Measurements from ENCODE around the gene PSMF1. TPM values are rescaled to one million over a fixed set of nuclear protein-coding genes. Genes with fewer than 3 reads are reported as not detected.
"Not testable (repeated sequence)": the region's sequence is repeated elsewhere in the genome, so short reads cannot be mapped to it uniquely, and the experiment has no call there.

The PSMF1 gene
- total RNA-seq, 2 experiments from 2014 or later: 143 to 178 TPM

- POLR2A ChIA-PET: no interaction called here
Measured at GRCh38 chr20:1206366-1207148, 88.2 kb downstream of the PSMF1 start.

GRCh38 chr20:1207293-1207878, 89.0 kb downstream of the PSMF1 start:
- intact Hi-C loops (cut with DNase I, micrococcal nuclease): no loop called here
- no peak overlapping the region for H3K4me3 Mint-ChIP-seq
- no peaks in the 10 kb centered on the region for H3K36me3 Mint-ChIP-seq (ENCODE audit: low read depth)
- H3K27ac Mint-ChIP-seq: no peak overlapping the region
- H3K4me1 Mint-ChIP-seq: no peaks in the 10 kb centered on the region
- ATAC-seq (no peak), DNase-seq (no peak)
- H3K27me3 Mint-ChIP-seq: peaks cover 3% of the 10 kb centered on the region
- ChIA-PET POLR2A (no interaction called here), CTCF (interaction anchor here (0.7 kb wide), 1 partner anchor 389 kb away, joined by 3 read pairs; no protein-coding TSS in a partner anchor)
- H3K9me3 Mint-ChIP-seq (ENCODE audit: low read depth): no peaks in the 10 kb centered on the region

More at GRCh38 chr20:1206366-1207148, 88.2 kb downstream of the PSMF1 start:
- CTCF ChIA-PET: no interaction called here
- Mint-ChIP-seq H3K4me1 (no peaks in the 10 kb centered on the region), H3K27ac (no peak overlapping the region), H3K36me3 (ENCODE audit: low read depth) (no peaks in the 10 kb centered on the region), H3K9me3 (ENCODE audit: low read depth) (no peaks in the 10 kb centered on the region), H3K27me3 (peaks cover 1% of the 10 kb centered on the region), H3K4me3 (no peak overlapping the region)
- ATAC-seq (no peak), DNase-seq (no peak)
- intact Hi-C loops (cut with DNase I, micrococcal nuclease): no loop called here

GRCh38 chr20:1209447-1210387, 91.3 kb downstream of the PSMF1 start:
- ChIA-PET CTCF (interaction anchor here (0.8 to 1.6 kb wide), 4 partner anchors 18 to 391 kb away, joined by 3 to 4 read pairs (median 3); no protein-coding TSS in a partner anchor), POLR2A (interaction anchor here (0.6 kb wide), 1 partner anchor 456 kb away, joined by 6 read pairs; no protein-coding TSS in a partner anchor)
- DNase-seq: peak; percentile 25
- Mint-ChIP-seq H3K4me1 (peaks cover 12% of the 10 kb centered on the region), H3K36me3 (ENCODE audit: low read depth) (no peaks in the 10 kb centered on the region), H3K27me3 (peaks cover 3% of the 10 kb centered on the region), H3K27ac (no peak overlapping the region), H3K4me3 (no peak overlapping the region), H3K9me3 (ENCODE audit: low read depth) (no peaks in the 10 kb centered on the region)
- intact Hi-C loops (cut with DNase I, micrococcal nuclease): loop anchor here (1.0 to 5.0 kb wide), 4 partner anchors 20 to 392 kb away; partner anchors contain the start of gene FAM110A (in 1 of the 2)
- peak; percentile 77 for ATAC-seq

GRCh38 chr20:1210501-1210900, 92.1 kb downstream of the PSMF1 start:
- H3K36me3 Mint-ChIP-seq (ENCODE audit: low read depth): no peaks in the 10 kb centered on the region
- H3K4me1 Mint-ChIP-seq: peaks cover 20% of the 10 kb centered on the region
- H3K27me3 Mint-ChIP-seq: peaks cover 3% of the 10 kb centered on the region
- DNase-seq: no peak
- H3K9me3 Mint-ChIP-seq (ENCODE audit: low read depth): no peaks in the 10 kb centered on the region
- POLR2A ChIA-PET: no interaction called here
- H3K27ac Mint-ChIP-seq: no peak overlapping the region
- no peak for ATAC-seq
- no peak overlapping the region for H3K4me3 Mint-ChIP-seq
- intact Hi-C loops (cut with DNase I, micrococcal nuclease): loop anchor here (1.0 to 5.0 kb wide), 4 partner anchors 21 to 393 kb away; partner anchors contain the start of gene FAM110A (in 1 of the 2)
- CTCF ChIA-PET: interaction anchor here (0.8 to 1.6 kb wide), 3 partner anchors 228 to 392 kb away, joined by 3 to 4 read pairs (median 4); no protein-coding TSS in a partner anchor

- intact Hi-C loops (cut with DNase I, micrococcal nuclease): loop anchor here (2.0 to 5.0 kb wide), 5 partner anchors 27 to 395 kb away; partner anchors contain the start of genes FAM110A (in 1 of the 2), PSMF1 (in 1 of the 2) and TMEM74B (in 1 of the 2)
- no peaks in the 10 kb centered on the region for H3K36me3 Mint-ChIP-seq (ENCODE audit: low read depth)
- H3K27me3 Mint-ChIP-seq: peaks cover 3% of the 10 kb centered on the region
- peaks cover 33% of the 10 kb centered on the region for H3K4me1 Mint-ChIP-seq
- no peak for DNase-seq
- ChIA-PET CTCF (interaction anchor here (0.7 to 2.6 kb wide), 7 partner anchors 9 to 393 kb away, joined by 3 to 11 read pairs (median 5); partner anchors contain the start of gene C20orf202), POLR2A (no interaction called here)
- H3K27ac Mint-ChIP-seq: no peak overlapping the region
- no peak overlapping the region for H3K4me3 Mint-ChIP-seq
- no peak for ATAC-seq
- H3K9me3 Mint-ChIP-seq (ENCODE audit: low read depth): no peaks in the 10 kb centered on the region
Measured at GRCh38 chr20:1212023-1212422, 93.6 kb downstream of the PSMF1 start.

- peak; percentile 66 for ATAC-seq
- CTCF ChIA-PET: interaction anchor here (0.7 to 2.6 kb wide), 17 partner anchors 10 to 452 kb away, joined by 3 to 11 read pairs (median 3); partner anchors contain the start of genes C20orf202 and SNPH
- H3K9me3 Mint-ChIP-seq (ENCODE audit: low read depth): no peaks in the 10 kb centered on the region
- DNase-seq: peak; percentile 86
- H3K27ac Mint-ChIP-seq: no peak overlapping the region
- H3K27me3 Mint-ChIP-seq: peaks cover 3% of the 10 kb centered on the region
- peaks cover 36% of the 10 kb centered on the region for H3K4me1 Mint-ChIP-seq
- no peak overlapping the region for H3K4me3 Mint-ChIP-seq
- intact Hi-C loops (cut with DNase I, micrococcal nuclease): loop anchor here (1.0 to 5.0 kb wide), 9 partner anchors 28 to 397 kb away; partner anchors contain the start of genes PSMF1 (in 2 of the 2), FAM110A (in 1 of the 2) and TMEM74B (in 1 of the 2)
- no peaks in the 10 kb centered on the region for H3K36me3 Mint-ChIP-seq (ENCODE audit: low read depth)
- POLR2A ChIA-PET: no interaction called here
Measured at GRCh38 chr20:1212607-1213396, 94.4 kb downstream of the PSMF1 start.

- H3K36me3 Mint-ChIP-seq (ENCODE audit: low read depth): no peaks in the 10 kb centered on the region
- H3K4me1 Mint-ChIP-seq: peaks cover 38% of the 10 kb centered on the region
- peak; percentile 44 for ATAC-seq
- CTCF ChIA-PET: interaction anchor here (0.6 to 2.6 kb wide), 5 partner anchors 10 to 609 kb away, joined by 3 to 11 read pairs (median 5); no protein-coding TSS in a partner anchor
- intact Hi-C loops (cut with DNase I, micrococcal nuclease): loop anchor here (1.0 to 5.0 kb wide), 5 partner anchors 10 to 398 kb away; partner anchors contain the start of gene FAM110A (in 1 of the 2)
- H3K27ac Mint-ChIP-seq: peak overlapping the region; percentile 92
- DNase-seq: no peak
- POLR2A ChIA-PET: no interaction called here
- H3K9me3 Mint-ChIP-seq (ENCODE audit: low read depth): no peaks in the 10 kb centered on the region
- no peak overlapping the region for H3K4me3 Mint-ChIP-seq
- H3K27me3 Mint-ChIP-seq: peaks cover 3% of the 10 kb centered on the region
Measured at GRCh38 chr20:1214838-1215261, 96.4 kb downstream of the PSMF1 start.

GRCh38 chr20:1215386-1216170, 97.2 kb downstream of the PSMF1 start:
- Mint-ChIP-seq H3K4me3 (peak overlapping the region; percentile 56), H3K36me3 (ENCODE audit: low read depth) (no peaks in the 10 kb centered on the region), H3K9me3 (ENCODE audit: low read depth) (no peaks in the 10 kb centered on the region), H3K4me1 (peaks cover 38% of the 10 kb centered on the region), H3K27me3 (peaks cover 3% of the 10 kb centered on the region), H3K27ac (peak overlapping the region; percentile 92)
- ATAC-seq (peak; percentile 89), DNase-seq (peak; percentile 86)
- ChIA-PET CTCF (interaction anchor here (0.6 to 1.0 kb wide), 4 partner anchors 9 to 610 kb away, joined by 3 to 5 read pairs (median 4); no protein-coding TSS in a partner anchor), POLR2A (no interaction called here)
- intact Hi-C loops (cut with DNase I, micrococcal nuclease): loop anchor here in 1 of 2 experiments (1.0 kb wide), 2 partner anchors 10 to 110 kb away; no protein-coding TSS in a partner anchor

GRCh38 chr20:1216527-1217427, 98.4 kb downstream of the PSMF1 start:
- peaks cover 38% of the 10 kb centered on the region for H3K4me1 Mint-ChIP-seq
- POLR2A ChIA-PET; intact Hi-C loops (cut with DNase I, micrococcal nuclease): not testable (repeated sequence)

More at GRCh38 chr20:1216527-1217427, 98.4 kb downstream of the PSMF1 start:
- peak overlapping the region; percentile 2 for H3K27ac Mint-ChIP-seq
- H3K36me3 Mint-ChIP-seq (ENCODE audit: low read depth); ATAC-seq; DNase-seq; H3K9me3 Mint-ChIP-seq (ENCODE audit: low read depth); H3K4me3 Mint-ChIP-seq; H3K27me3 Mint-ChIP-seq: not testable (repeated sequence)
- CTCF ChIA-PET: interaction anchor here (0.7 kb wide), 1 partner anchor 401 kb away, joined by 4 read pairs; no protein-coding TSS in a partner anchor

All from activated CD4-positive, alpha-beta T cell treated with anti-CD3 and anti-CD28 coated beads for 36 hours (primary cell).